OCI-LY3 (cell line): ENCODE data around the gene L3MBTL1.

Experiments used
- CTCF ChIP-seq: fragments of 200-600, 300-600 bp; sonication (generic); IDR thresholded peaks from 2 replicates; pipeline ENCODE4 v1.5.1; 2014; ENCODE audit warnings: antibody characterized with exemption, low read length, low read depth
- EZH2phosphoT487 ChIP-seq: fragments of 200-600 bp; shearing (Covaris generic); IDR thresholded peaks from 2 replicates; pipeline ENCODE4 v1.6.1; 2018; ENCODE audit warnings: antibody characterized with exemption, mixed run types, low read depth

GRCh38 chr20:43477193-43477592 is 30.3 kb upstream of the L3MBTL1 start:
- TF ChIP-seq CTCF (no peak), EZH2phosphoT487 (no peak)
